Upper lobe of left lung (tissue), 4 donors: Measurements from ENCODE around the gene VPS26C.

ENCODE experiments used
- CTCF ChIP-seq, 6 experiments: fragments of 450-650 bp in 4 of 6; fragments of 200-600 bp in 2 of 6; sonication (generic) in 2 of 6; IDR thresholded peaks; one replicate each; pipeline ENCODE4 v1.5.1; 2016 to 2019; ENCODE audit warnings: antibody characterized with exemption in 6 of 6
- POLR2AphosphoS5 ChIP-seq, 2 donors: sonication (generic); formaldehyde crosslinking; IDR thresholded peaks; one replicate each; pipeline ENCODE4 v1.5.1; 2017; ENCODE audit warnings: antibody characterized with exemption in 2 of 2

- TF ChIP-seq POLR2AphosphoS5 (IDR thresholded peaks at IDR 0.05): no peak
- TF ChIP-seq CTCF (IDR thresholded peaks at IDR 0.05): no peak
Observed at GRCh38 chr21:37195610-37196009, 71.5 kb downstream of the VPS26C start.
